Central memory CD8-positive, alpha-beta T cell (primary cell): Measurements from ENCODE around the gene MSMP.
A peak's percentile ranks its signal among the peaks of the same experiment; 100 is the strongest.

Source experiments
- ATAC-seq: fragments of 150-1000 bp; cut with Tn5 transposase; replicated peaks from 2 replicates; pipeline ENCODE4 v1.10.0; 2022; ENCODE audit warnings: mild to moderate bottlenecking, moderate FRiP score, moderate number of reproducible peaks; ENCODE audit not compliant: poor library complexity, severe bottlenecking; ENCODE audit errors: extremely low read depth
- DNase-seq, 2 donors: peaks; one replicate each; pipeline ENCODE4 v3.0.0; 2021; ENCODE audit warnings: low spot score in 2 of 2
- H3K27ac Mint-ChIP-seq: one replicate; pipeline ENCODE4 v1.8.0; 2022; ENCODE audit warnings: low read depth, mild to moderate bottlenecking, moderate library complexity, mixed read lengths
- H3K27me3 Mint-ChIP-seq: one replicate; pipeline ENCODE4 v1.8.0; 2022; ENCODE audit warnings: mixed read lengths
- H3K36me3 Mint-ChIP-seq: one replicate; pipeline ENCODE4 v1.8.0; 2022; ENCODE audit warnings: mild to moderate bottlenecking, moderate library complexity, mixed read lengths; ENCODE audit not compliant: insufficient read depth
- H3K4me1 Mint-ChIP-seq: one replicate; pipeline ENCODE4 v1.8.0; 2022; ENCODE audit warnings: mixed read lengths
- H3K4me3 Mint-ChIP-seq: one replicate; pipeline ENCODE4 v1.8.0; 2022; ENCODE audit warnings: mild to moderate bottlenecking, moderate library complexity, mixed read lengths
- H3K9me3 Mint-ChIP-seq: one replicate; pipeline ENCODE4 v1.8.0; 2022; ENCODE audit warnings: mixed read lengths

Gene MSMP

GRCh38 chr9:35732800-35733541, 21.1 kb downstream of the MSMP start:
- ATAC-seq: no peak
- no peak overlapping the region for H3K4me3 Mint-ChIP-seq
- no peaks in the 10 kb centered on the region for H3K27me3 Mint-ChIP-seq
- H3K4me1 Mint-ChIP-seq: peaks cover 29% of the 10 kb centered on the region
- H3K9me3 Mint-ChIP-seq: no peaks in the 10 kb centered on the region
- peaks cover 15% of the 10 kb centered on the region for H3K36me3 Mint-ChIP-seq
- no peak for DNase-seq
- H3K27ac Mint-ChIP-seq: peak overlapping the region; percentile 73

- Mint-ChIP-seq H3K9me3 (no peaks in the 10 kb centered on the region), H3K27me3 (no peaks in the 10 kb centered on the region), H3K4me3 (no peak within 1 kb of the TSS), H3K36me3 (peaks cover 12% of the 10 kb centered on the region), H3K4me1 (peaks cover 29% of the 10 kb centered on the region), H3K27ac (peak within 1 kb of the TSS; percentile 73)
- ATAC-seq (peak; percentile 93), DNase-seq (peak; percentile 92 to 96)
Measured at GRCh38 chr9:35732185-35732799, 21.8 kb downstream of the MSMP start, which contains the start of the genes CREB3 and TLN1. CREB3 (plus strand) TSS chr9:35732666; CDS start chr9:35732773, 107 bp downstream. TLN1 (minus strand) TSS chr9:35732195; CDS start chr9:35725694, 6,501 bp downstream.

- ATAC-seq (no peak), DNase-seq (no peak)
- Mint-ChIP-seq H3K4me3 (no peak overlapping the region), H3K4me1 (peaks cover 29% of the 10 kb centered on the region), H3K9me3 (no peaks in the 10 kb centered on the region), H3K27me3 (no peaks in the 10 kb centered on the region), H3K27ac (peak overlapping the region; percentile 73), H3K36me3 (peaks cover 12% of the 10 kb centered on the region)
Measured at GRCh38 chr9:35731415-35732184, 22.5 kb downstream of the MSMP start.

DNA sequence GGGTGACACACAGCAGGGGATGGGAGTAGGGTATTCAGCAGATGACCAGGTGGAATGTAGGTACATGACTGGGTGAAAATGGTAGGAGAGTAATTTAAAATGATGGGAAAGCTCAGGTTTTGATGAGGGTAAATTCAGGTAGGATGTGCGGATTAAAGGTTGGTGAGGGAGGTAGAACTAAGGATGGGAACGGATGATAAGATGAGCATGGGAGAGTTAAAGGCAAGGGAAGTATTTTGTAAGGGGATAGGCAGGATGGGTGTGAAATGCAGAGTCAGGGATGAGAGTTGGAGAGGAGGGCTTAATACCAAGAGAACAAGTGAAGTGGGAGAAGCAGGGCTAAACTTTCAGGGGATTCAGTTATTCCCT, 23.6 kb downstream of the MSMP start:
- Mint-ChIP-seq H3K4me3 (no peak overlapping the region), H3K27ac (no peak overlapping the region), H3K36me3 (peaks cover 16% of the 10 kb centered on the region), H3K4me1 (peaks cover 23% of the 10 kb centered on the region), H3K27me3 (no peaks in the 10 kb centered on the region), H3K9me3 (no peaks in the 10 kb centered on the region)
- no peak for DNase-seq
- ATAC-seq: no peak

DNA sequence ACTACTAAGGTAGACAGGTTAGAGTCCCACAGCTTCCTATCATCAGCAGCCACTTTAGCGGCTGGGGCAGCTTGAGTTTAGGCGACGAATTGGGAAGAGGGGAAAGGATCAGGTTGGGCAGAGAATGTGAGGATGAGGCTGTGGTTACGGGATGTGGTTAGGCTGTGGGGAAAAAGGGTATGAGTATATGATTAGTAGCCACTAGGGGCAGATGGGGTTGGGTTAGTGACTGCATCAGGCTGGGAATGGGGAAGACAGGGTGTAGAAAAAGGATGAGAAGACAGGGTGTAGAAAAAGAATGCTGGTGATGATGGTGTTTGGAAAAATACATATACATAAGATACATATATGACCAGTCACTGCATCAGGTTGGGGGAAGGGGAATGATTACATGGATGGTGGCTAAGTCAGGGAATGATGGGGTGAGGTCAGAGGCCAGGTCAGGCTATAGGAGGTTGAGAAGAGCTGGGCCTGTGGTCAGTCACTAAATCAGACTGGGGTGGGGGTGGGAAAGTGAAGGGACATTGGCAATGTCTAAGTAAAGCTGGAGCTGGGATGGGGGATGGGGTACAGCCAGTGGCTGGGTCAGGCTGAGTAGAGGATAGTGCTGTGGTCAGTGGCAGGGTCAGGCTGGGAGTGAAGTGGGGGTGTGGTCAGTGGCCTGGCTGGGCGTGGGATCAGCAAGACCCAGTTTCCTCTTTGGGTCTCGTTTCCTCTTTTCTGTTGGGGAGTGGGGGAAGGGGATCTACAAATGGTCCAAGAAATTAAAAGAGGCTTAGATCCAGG, 24.2 kb downstream of the MSMP start:
- DNase-seq: no peak
- ATAC-seq: no peak
- H3K27me3 Mint-ChIP-seq: no peaks in the 10 kb centered on the region
- H3K4me1 Mint-ChIP-seq: peaks cover 24% of the 10 kb centered on the region
- peaks cover 16% of the 10 kb centered on the region for H3K36me3 Mint-ChIP-seq
- no peaks in the 10 kb centered on the region for H3K9me3 Mint-ChIP-seq
- no peak overlapping the region for H3K27ac Mint-ChIP-seq
- H3K4me3 Mint-ChIP-seq: no peak overlapping the region

DNA sequence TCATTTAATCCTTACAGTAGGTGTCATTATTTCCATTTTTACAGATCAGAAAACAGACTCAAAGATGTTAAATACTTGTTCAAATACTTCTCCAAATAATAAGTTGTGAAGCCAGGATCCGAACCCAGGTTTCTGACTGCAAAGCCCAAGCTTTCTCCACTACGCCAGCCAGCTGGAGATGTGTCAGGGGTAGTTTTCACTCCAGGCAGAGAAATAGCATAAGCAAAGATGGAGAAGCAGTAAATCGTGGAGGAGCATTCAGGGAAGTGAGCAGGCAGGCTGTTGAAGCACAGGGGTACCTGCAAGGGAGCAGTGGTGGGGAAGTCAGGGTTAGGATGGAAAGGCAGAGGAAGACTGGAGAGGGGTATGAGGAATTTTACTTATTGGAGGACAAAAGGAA, 25.0 kb downstream of the MSMP start:
- Mint-ChIP-seq H3K4me3 (no peak overlapping the region), H3K27me3 (no peaks in the 10 kb centered on the region), H3K4me1 (peaks cover 31% of the 10 kb centered on the region), H3K9me3 (no peaks in the 10 kb centered on the region), H3K27ac (no peak overlapping the region), H3K36me3 (peaks cover 21% of the 10 kb centered on the region)
- DNase-seq (no peak), ATAC-seq (no peak)

DNA sequence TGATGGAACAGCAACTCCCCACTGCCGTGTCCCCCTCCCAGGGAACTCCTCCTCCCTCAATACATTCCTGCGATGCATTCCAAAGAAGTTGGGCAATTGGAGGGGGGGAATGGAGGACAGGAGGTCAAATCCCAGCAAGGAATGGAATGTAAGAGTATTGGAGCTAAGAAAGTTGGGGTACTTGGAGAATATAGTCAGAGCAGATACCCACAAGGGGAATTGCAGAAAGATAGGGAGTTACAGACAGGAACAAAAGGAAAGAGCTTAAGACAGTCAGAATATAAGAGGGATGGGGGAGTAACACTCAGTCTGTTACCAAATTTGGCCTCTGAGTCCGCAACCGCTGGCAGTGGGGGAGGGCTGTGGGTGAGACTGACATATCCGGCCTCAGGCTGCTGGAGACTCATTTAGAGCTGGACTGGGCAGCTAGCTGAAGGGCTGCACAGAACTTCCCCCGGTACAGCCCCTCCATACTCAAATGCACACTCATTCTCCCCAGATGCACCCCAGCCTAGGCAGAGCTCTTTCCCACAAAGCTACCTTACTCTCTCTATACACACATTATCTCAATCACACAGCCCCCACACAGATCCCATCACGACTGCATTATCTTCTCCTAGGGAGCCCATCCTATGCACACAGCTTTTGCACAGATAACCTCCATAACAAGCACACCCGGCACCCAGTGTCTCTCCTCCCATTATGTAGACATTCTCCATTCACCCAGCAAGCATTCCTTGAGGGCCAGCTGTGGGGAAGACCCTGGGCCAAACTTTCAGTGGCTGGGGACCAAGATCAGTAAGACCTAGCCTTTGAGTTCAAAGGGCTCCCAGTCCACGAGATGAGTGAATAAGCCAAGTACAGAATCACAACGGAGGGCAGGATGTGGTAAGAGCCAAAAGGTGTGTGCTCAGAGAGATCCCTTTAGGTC, 25.8 kb downstream of the MSMP start:
- Mint-ChIP-seq H3K27ac (no peak overlapping the region), H3K27me3 (no peaks in the 10 kb centered on the region), H3K36me3 (peaks cover 26% of the 10 kb centered on the region), H3K4me3 (no peak overlapping the region), H3K9me3 (no peaks in the 10 kb centered on the region), H3K4me1 (peaks cover 31% of the 10 kb centered on the region)
- DNase-seq (no peak), ATAC-seq (no peak)

DNA sequence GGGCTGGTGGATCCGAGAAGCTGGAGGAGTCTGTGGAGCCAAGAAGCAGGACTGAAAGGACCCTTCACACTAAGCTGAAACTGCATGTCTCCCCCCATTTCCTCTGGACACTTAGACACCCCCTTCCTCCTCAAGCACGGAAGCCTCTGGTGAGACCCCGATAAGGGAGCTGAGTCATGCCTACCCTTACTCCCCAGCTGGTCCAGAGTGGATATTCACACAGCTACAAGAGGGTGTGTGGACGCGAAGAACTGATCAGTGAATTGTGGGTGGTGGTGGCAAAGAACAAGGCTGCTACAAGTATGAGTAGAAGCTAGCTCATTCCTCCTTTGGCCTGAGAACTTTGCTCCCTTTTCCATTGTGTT, 26.4 kb downstream of the MSMP start:
- peaks cover 24% of the 10 kb centered on the region for H3K4me1 Mint-ChIP-seq
- ATAC-seq: no peak
- no peak for DNase-seq
- H3K27me3 Mint-ChIP-seq: no peaks in the 10 kb centered on the region
- no peaks in the 10 kb centered on the region for H3K9me3 Mint-ChIP-seq
- no peak overlapping the region for H3K4me3 Mint-ChIP-seq
- H3K36me3 Mint-ChIP-seq: peaks cover 30% of the 10 kb centered on the region
- H3K27ac Mint-ChIP-seq: no peak overlapping the region

DNA sequence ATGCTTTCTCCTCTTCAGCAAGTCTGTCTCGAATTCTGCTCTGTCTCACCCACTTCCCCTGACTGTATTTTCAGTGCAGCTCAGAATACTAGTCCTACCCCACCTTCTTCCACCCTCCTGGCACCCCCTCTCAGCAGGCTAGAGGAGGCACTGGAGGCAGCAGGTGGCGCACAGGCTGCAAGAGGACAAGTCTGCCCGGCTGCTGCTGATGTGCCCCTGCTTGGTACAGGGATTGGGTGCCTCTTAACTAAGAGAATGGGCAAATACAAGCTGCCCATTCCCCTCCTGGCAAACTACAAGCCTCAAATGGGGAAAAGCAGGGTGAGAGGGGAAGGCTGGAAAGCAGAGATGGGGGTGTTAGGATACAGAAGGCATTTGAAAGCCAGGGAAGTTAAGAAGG, 27.1 kb downstream of the MSMP start:
- Mint-ChIP-seq H3K4me3 (no peak overlapping the region), H3K36me3 (peaks cover 32% of the 10 kb centered on the region), H3K27me3 (no peaks in the 10 kb centered on the region), H3K27ac (no peak overlapping the region), H3K9me3 (no peaks in the 10 kb centered on the region), H3K4me1 (peaks cover 26% of the 10 kb centered on the region)
- DNase-seq (peak in 1 of 2 donors; percentile 41), ATAC-seq (peak; percentile 68)

DNA sequence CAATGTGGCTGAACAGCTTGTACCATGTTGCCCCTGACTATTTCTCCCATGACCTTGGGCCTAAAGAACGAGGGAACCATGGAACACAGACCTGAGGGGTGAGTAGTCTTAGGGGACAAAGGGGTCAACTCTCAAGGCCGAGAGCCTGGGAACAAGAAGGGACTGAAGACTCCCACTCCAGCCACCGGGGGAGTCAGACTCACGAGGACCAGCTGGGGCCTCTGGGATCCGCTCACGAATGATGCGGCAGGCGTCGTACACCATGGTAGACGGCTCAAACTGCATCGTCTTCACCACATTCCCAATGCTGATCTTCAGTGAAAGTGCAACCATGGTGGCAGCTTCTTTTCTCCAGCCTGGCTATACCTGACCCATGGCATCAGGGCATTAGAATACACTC, 28.7 kb downstream of the MSMP start:
- H3K36me3 Mint-ChIP-seq: peaks cover 48% of the 10 kb centered on the region
- DNase-seq (no peak), ATAC-seq (no peak)
- no peaks in the 10 kb centered on the region for H3K27me3 Mint-ChIP-seq
- H3K4me3 Mint-ChIP-seq: no peak overlapping the region
- H3K27ac Mint-ChIP-seq: no peak overlapping the region
- peaks cover 23% of the 10 kb centered on the region for H3K4me1 Mint-ChIP-seq
- H3K9me3 Mint-ChIP-seq: no peaks in the 10 kb centered on the region

- H3K27ac Mint-ChIP-seq: no peak overlapping the region
- no peaks in the 10 kb centered on the region for H3K9me3 Mint-ChIP-seq
- peaks cover 61% of the 10 kb centered on the region for H3K36me3 Mint-ChIP-seq
- no peak overlapping the region for H3K4me3 Mint-ChIP-seq
- ATAC-seq (no peak), DNase-seq (no peak)
- no peaks in the 10 kb centered on the region for H3K27me3 Mint-ChIP-seq
- peaks cover 29% of the 10 kb centered on the region for H3K4me1 Mint-ChIP-seq
Measured at GRCh38 chr9:35723908-35724307, 30.2 kb downstream of the MSMP start.
